Stimulated activated CD8-positive, alpha-beta memory T cell treated with anti-CD3 and anti-CD28 coated beads, Interleukin-2, amount 100 ng/mL, for 1 hour (primary cell): ENCODE data around the gene KIF13A.

ENCODE experiments used
- DNase-seq, 2 donors: peaks; one replicate each; pipeline ENCODE4 v3.0.0-alpha.2; 2020; ENCODE audit warnings: low read depth in 2 of 2

The KIF13A gene

GRCh38 chr6:17721671-17722070 lies 265.8 kb downstream of the KIF13A start:
- DNase-seq = no peak

- DNase-seq = no peak
These were observed 268.0 kb downstream of the KIF13A start for GRCh38 chr6:17719323-17720041.

- DNase-seq = no peak
These were observed 271.2 kb downstream of the KIF13A start for GRCh38 chr6:17716221-17716620.

GRCh38 chr6:17714879-17715851 lies 272.3 kb downstream of the KIF13A start:
- DNase-seq = no peak

GRCh38 chr6:17714177-17714576 lies 273.3 kb downstream of the KIF13A start:
- no peak for DNase-seq

- no peak for DNase-seq
These were observed 274.9 kb downstream of the KIF13A start for GRCh38 chr6:17712576-17712975.

GRCh38 chr6:17710331-17710730 lies 277.1 kb downstream of the KIF13A start:
- DNase-seq = no peak

- DNase-seq = no peak
These were observed 278.0 kb downstream of the KIF13A start for GRCh38 chr6:17709476-17709875.
